Stimulated activated CD4-positive, alpha-beta T cell treated with anti-CD3 and anti-CD28 coated beads, Interleukin-1b, Interleukin-23, amount 100 ng/mL, for 1 hour (primary cell): ENCODE measurements around the gene TACR2.

Experiments
- DNase-seq, 2 donors: peaks; one replicate each; pipeline ENCODE4 v3.0.0-alpha.2; 2020; ENCODE audit warnings: low read depth in 2 of 2

TACR2 gene

DNA sequence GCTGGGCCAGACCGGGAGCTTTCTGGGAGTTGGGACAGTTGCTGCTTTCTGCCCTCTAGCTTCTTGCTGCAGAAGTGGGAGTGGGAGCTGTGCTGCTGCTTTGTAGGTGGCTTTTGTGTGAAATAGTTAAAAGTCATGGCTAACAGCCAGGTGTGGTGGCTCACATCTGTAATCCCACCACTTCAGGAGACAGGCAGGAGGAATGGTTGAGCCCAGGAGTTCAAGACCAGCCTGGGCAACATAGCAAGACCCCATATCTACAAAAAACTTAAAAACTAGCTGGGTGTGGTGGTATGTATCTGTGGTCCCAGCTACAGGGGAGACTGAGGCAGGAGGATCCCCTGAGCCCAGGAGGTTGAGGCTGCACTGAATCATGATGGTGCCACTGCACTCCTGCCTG is 13.7 kb downstream of the TACR2 start:
- no peak for DNase-seq

DNA sequence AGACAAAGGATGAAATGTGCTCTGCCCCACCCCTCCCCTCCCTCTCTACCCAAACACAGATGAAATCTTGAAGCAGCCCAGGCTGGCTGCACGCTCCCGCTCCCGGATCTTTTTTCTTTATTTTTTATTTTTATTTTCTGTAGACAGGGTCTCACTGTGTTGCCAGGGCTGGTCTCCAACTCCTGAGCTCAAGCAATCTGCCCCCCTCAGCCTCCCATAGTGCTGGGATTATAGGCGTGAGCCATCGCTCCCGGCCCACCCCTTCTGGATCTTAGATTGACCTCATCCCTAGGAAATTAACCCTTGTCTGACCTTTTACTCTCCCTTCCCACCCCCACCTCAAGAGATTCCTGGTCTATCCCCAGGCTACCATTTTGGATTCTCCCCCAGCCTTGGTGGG is 14.3 kb downstream of the TACR2 start:
- no peak for DNase-seq

DNA sequence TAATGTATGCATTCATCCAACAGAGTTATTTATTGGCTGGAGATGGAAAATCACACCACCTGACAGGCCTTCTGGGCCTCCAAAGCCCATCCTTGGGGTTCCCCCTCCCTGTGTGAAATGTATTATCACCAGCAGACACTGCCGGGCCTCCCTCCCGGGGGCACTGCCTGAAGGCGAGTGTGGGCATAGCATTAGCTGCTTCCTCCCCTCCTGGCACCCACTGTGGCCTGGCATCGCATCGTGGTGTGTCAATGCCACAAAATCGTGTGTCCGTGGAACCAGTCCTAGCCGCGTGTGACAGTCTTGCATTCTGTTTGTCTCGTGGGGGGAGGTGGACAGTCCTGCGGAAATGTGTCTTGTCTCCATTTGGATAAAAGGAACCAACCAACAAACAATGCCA is 15.3 kb downstream of the TACR2 start:
- no peak for DNase-seq

DNA sequence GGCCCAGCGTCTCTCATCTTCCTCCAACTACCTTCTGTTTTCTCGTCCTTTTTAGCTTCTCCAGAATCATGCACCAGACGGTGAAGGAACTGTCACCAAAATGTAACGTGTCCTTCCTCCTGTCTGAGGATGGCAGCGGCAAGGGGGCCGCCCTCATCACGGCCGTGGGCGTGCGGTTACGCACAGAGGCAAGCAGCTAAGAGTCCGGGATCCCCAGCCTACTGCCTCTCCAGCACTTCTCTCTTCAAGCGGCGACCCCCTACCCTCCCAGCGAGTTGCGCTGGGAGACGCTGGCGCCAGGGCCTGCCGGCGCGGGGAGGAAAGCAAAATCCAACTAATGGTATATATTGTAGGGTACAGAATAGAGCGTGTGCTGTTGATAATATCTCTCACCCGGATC is 15.8 kb downstream of the TACR2 start:
- DNase-seq, result no peak

DNA sequence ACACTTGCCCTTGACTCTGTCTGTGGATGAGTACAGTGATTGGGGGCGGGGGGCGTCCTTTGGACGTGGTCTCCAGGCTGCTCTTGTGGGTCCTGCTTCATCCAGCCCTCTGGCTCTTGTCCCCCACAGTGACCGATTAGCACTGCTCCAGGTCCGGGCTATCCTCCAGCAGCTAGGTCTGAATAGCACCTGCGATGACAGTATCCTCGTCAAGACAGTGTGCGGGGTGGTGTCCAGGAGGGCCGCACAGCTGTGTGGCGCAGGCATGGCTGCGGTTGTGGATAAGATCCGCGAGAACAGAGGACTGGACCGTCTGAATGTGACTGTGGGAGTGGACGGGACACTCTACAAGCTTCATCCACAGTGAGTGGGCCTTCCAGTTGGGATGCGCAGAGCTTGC is 18.3 kb downstream of the TACR2 start:
- DNase-seq, result no peak

DNA sequence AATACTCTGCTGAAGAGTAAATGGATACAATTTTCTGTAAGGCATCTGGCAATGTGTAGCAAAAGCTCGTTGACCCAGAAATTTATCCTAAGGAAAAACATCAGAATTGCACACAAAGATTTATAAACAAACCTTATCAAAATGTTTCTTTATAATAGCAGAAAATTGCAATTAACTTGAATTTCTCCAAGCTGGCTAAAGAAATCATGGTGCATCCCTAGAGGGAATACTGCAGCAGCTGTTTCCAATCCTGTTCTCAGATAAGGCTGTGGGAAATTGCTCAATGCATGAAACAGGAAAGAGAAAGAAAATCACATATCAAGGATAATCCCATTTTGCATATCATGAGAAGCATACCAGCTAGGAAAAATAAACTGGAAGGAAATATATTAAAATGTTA is 18.7 kb downstream of the TACR2 start:
- DNase-seq, result no peak

DNA sequence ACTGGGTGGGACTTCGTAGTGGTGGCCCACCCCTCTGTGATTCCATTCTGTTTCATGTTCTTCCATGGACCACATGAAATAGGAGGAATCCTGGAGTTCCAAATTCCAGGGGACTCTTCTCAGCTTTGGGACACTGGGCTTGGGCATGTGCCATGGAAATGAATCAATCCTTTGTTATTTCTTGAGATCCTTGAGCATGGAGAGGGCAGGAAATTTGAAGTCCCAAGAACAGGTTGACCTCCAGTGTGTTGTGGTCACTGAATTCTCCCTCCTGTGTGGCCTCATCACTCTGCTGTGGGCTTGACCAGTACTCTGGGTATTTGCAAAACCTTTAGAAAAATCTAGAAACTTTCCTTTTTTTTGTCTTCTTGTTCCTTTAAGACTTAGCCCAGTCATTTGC is 22.7 kb downstream of the TACR2 start:
- no peak for DNase-seq

DNA sequence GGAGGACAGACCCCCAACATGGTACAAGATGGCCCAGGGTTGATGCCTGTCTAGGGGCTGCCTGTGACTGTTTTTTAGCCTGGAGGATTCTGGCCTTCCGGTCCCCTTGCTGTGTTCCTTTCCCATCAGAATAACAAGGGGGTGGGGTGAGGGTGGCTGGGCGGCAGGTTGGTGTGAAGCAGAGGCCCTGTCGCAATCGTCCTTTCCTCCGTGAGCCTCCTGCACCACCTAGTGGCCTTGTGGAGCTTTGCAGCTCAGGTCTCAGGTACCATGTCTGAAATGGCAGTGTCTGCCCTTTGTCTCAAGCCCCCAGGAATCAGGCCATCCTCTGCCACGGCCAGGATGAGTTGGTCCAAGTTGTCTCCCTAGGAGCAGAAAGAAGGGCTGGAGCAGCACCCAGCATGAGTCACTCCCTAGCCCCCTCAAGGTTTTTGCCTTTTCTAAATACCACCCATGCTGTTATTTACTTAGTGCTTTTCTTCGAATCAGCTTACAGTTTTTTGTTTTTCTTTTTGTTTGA is 24.2 kb downstream of the TACR2 start:
- DNase-seq, result peak; percentile 49 to 68

DNA sequence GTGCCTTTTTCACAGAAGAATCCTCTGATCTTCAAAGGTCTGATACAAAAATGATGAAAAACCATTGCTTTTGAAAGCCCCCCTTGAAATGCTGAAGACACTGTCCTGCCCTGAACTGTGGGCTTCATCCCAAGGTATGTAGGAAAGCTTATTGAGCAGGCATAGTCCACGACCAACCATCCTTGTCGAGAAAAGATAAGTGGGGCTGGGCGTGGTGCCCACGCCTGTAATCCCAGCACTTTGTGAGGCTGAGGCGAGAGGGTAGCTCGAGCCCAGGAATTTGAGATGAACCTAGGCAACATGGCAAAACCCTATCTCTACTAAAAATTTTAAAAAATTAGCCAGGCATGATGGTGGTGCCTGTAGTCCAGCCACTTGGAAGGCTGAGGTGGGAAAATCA is 25.6 kb downstream of the TACR2 start:
- DNase-seq, result no peak

DNA sequence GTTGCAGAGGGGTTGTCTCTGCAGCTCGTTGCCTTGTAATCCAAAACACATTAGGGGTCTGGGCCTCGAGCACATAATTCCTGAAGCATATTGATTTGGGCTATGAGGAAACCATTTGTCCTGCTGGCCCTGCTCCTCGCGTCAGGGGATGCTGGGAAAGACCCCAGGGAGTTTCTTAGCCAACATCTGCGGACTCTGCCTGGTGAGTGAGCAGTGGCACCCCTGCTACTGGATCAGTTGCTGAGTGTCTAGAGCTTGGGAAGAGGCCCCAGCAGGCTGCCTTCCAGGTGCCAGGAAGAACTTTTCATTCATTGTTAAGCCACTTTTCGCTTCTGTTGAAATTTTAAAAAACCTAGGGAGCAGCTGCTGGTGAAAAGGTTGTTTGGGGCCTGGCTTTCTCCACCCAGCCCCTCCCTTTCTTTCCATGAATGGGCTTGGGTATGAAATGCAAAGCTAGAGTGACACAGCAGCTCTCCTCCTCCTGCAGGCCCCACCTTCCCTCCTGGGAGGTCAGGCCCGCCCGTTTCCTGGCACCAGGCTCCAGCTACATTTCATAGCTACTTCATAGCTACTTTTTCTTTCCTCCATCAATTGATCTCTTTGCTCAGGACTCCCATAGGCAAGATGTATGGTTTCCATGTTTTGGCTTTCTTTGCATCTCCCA is 26.8 kb downstream of the TACR2 start:
- DNase-seq, result no peak

DNA sequence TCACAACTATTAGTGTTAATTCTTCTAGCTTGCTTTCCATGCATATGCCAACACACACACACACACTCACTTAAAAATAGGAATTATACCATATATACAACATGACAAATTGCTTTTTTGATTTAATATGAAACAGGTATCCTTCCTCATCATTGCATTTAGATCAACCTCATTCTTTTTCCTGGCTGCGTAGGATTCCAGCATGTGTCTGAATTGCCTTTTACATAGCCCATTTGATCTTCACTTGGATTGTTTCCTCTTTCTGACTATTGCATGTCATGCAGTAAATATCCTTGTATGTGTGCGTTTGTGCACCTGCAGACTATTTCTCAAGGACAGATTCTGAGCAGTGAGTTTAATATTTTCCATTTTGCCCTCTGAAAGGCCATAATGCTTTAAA is 28.2 kb downstream of the TACR2 start:
- no peak for DNase-seq

DNA sequence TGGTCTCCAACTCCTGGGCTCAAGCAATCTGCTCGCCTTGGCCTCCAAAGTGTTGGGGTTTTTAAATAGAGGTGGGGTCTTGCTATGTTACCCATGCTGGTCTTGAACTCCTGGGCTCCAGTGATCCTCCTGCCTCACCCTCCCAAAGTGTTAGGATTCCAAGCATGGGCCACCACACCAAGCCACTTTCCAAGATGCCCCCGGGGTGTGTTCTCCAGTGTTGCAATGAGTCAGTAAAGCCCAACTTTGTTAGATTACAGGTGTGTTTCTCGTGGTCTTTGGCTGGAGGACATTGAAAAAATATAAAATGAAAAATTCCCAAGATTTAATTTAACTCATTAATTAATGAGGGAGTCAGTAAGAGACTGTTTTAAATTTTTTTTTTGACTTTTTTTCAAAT is 29.2 kb downstream of the TACR2 start:
- no peak for DNase-seq

DNA sequence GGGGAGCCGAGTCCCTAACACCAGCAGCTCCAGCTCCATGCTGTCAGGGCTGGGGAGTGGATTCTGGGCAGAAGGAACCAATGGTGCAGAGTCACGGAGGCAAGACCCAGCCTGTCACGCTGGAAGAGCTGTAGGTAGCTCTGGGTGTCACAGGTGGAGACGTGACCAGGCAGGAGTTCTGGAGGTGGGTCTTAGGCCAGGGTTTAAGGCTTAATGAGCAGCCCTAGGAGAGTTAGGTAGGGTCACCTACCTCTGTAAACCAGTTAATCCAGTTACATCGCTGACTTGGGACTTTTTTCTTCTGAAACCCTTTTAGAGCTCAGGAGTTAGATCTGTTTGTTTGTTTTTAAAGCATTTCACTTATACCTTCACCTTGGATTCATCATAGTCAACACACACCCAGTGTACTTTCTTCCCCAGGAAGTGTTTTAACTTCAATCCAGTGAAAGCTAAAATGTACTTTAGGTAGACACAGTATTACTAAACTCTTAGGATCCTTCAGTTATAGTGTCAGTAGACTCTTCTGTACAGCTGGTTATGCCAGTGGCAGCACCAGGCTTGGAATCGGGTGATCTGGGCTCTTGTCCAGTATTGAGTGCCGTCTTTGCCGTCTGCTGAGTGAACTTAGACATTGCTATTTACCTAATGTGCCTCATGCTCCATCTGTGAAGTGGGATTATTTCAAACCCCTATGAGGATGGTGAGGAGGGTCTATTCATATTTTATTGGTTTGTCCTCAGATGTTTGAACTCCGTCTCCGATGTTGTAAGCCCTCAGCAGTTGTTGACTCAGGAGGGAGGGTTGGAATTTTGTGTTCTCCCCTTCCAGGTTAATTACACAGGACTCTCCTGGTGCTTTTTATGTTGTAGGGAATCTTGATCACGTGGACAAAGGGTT is 31.0 kb downstream of the TACR2 start:
- no peak for DNase-seq

DNA sequence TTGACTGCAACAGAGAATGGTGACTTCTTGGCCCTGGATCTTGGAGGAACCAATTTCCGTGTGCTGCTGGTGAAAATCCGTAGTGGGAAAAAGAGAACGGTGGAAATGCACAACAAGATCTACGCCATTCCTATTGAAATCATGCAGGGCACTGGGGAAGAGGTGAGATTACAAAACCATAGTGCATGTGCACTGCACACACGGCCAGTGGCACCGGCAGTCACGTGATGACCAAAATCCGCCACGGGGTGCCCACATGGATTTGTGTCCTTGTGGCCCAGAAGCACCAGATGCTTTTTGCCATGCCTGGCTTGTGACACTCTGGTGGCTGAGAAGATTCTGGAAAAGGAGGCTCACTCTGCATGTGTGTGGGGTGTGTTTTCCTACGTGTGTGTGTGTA is 32.4 kb downstream of the TACR2 start:
- DNase-seq, result no peak

DNA sequence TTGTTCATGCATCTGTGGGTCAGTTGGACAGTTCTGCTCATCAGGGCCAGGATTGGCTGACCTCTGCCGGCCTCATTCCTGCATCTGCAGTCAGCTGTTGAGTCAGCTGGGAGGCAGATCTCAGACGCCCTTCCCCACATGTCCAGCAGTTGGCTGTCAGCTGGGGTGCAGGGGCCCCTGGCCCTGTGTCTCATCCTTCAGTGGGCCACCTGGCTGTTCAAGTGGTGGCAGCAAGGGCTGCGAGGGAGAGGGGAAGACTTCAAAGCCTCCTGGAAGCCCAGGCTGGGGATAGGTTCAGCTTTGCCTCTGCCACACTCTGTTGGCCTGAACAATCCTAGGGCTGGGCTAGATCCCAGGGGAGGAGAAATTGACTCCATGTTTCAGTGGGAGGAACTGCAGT is 33.2 kb downstream of the TACR2 start:
- DNase-seq, result no peak

DNA sequence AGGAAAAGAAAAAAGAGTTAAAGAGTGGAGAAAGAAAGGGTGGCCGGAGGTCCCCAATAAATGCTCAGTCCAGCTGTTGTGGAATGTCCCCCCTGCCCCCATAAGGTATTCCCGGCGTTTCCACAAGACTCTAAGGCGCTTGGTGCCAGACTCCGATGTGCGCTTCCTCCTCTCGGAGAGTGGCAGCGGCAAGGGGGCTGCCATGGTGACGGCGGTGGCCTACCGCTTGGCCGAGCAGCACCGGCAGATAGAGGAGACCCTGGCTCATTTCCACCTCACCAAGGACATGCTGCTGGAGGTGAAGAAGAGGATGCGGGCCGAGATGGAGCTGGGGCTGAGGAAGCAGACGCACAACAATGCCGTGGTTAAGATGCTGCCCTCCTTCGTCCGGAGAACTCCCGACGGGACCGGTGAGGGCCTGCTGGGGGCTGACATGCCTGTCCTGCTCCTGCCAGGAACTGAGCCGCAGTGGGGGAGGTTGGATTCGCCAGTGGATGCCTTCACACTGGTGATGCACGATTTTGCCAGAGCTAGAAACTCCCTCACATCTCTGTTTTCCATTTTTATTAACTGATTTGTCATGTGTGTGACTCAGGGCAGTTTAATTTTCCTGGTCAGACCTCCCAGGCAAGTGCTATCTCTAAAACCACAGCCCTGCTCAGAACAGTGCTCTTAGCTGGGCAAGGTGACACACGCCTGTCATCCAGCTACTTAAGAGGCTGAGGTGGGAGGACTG is 34.2 kb downstream of the TACR2 start:
- no peak for DNase-seq

DNA sequence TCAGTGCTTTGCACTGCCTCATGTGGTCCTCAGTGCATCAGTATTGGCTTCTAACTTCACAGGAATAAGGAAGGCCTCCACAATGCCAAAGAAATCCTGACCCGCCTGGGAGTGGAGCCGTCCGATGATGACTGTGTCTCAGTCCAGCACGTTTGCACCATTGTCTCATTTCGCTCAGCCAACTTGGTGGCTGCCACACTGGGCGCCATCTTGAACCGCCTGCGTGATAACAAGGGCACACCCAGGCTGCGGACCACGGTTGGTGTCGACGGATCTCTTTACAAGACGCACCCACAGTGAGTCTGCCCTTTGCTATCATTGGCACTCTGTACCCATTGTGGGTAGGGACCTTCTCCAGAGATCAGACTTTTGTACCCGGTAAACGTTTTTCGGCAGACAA is 36.9 kb downstream of the TACR2 start:
- no peak for DNase-seq

DNA sequence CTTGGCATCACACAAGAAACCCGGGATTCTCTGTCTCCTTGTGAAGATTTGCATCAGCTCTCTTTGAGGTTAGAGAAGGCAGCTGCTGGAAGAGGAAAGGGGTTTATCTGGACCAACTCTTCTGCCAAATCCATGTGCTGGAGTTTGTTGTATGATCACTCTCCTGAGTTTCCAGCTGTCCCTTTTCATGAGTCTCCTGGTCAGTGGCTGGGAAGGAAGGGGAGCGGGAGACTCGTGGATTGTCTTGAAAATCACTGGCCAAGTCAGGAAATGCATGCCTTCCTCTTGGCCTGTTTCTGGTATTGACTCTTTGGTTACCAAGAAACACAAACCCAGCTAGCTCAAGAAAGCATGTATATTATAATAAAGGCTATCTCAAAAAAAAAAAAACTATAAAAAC is 38.8 kb downstream of the TACR2 start:
- DNase-seq, result no peak

DNA sequence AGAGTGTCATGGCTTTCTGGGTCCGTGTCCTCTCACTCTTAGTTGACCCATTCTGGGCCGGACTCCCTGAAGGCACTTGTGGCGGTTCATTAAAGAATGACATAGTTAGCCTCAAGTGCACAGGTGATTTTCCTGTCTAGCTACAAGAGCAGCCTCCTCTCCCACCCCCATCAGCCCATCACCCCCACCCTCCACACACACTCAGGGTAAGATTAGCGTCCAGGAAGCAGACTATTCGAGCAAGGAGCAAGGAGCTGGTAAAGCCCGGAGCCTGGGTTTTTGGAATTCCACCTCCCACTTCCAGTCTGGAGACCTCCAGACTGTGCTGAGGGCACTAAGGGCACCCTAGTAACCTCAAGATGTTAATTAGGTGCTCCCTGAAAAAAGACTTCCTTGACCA is 39.5 kb downstream of the TACR2 start:
- DNase-seq, result no peak

DNA sequence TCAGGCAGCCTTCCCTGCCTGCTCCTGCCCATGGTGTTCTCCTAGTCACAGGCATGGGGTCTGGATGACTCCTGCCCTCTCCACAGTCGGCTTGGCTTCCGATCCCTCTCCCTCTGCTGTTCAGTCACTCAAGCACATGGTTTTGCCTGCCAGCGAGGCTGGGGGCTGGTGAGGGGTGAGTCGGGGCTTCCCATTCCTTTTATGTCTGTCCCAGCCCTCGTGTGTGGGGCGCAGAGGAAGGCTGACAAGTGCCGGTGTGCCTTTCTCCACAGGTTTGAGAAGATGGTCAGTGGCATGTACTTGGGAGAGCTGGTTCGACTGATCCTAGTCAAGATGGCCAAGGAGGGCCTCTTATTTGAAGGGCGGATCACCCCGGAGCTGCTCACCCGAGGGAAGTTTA is 40.1 kb downstream of the TACR2 start:
- DNase-seq, result no peak

DNA sequence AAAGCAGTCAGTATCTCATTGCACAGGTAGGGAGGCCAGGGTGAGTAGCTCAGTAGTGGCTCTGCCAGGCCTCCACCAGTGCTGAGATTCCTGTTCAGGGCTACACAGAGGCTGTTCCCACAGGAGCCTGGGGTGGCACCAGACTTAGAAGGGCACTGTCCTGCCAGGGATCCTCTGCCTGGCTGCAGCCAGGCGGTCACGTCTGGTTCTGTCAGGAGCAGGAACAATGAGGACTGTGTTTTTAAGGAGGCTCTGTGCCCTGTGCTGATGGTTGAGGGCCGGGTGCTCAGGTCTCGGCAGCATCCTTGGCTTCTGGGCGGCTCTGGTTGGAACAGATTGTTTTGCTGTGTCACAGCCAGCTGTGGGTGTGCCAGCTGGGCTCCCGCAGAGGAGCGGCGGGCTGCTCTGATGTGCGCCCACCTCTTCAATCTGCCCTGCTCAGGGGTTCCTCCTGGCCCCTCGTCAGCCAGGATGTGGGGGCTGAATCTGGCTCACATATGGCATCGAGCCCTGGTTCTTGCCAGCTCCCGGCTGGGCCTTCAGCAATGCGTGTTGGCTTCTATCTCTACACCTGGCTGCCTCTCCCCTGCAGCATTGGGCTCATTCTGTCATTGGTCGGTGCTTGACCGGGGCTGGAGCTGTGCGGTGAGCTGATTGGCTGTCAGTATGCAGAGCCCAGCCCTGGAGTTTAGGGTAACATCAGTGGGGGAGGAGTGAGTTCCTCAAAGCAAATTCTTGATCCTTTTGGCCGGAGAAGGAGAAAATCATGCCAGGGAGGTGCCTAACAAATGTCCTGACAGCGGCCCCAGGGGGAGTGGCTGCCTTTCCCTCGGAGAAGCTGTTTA is 41.2 kb downstream of the TACR2 start:
- no peak for DNase-seq

DNA sequence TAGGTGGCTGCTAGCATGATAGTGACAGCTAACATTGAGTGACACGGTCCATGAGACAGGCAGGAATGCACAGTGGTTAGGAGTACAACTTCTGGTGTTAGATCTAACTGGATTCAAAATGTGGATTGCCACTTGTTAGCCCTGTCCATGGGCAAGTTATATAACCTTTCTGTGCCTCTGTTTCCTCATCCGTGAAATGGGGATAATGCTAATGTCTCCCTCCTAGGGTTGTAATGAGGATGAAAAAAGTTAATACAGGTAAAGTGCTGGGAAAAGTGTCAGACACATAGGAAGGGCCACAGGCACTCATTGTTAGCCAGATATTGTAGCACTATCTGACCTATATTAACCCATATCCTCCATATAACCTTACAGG is 41.8 kb downstream of the TACR2 start:
- no peak for DNase-seq
